Transverse colon (tissue), 4 donors: Measurements from ENCODE around the gene HNF1A. TPM values are rescaled to one million over a fixed set of nuclear protein-coding genes. Genes with fewer than 3 reads are reported as not detected.

Source experiments
- DNase-seq: peaks from one replicate; pipeline ENCODE4 v3.0.0-alpha.2; 2019
- H3K27ac ChIP-seq, 4 donors: fragments of 200-600 bp; sonication (generic); 2 replicates each; pipeline ENCODE4 v1.5.1; 2016 to 2018; ENCODE audit warnings: inconsistent platforms in 4 of 4
- H3K27me3 ChIP-seq: fragments of 200-600 bp; sonication (generic); 2 replicates; pipeline ENCODE4 v1.5.1; 2017; ENCODE audit warnings: inconsistent platforms
- H3K36me3 ChIP-seq, 4 donors: fragments of 200-600 bp; sonication (generic); 2 replicates each; pipeline ENCODE4 v1.5.1; 2017 to 2019; ENCODE audit warnings: inconsistent platforms in 4 of 4
- H3K4me1 ChIP-seq, 4 donors: fragments of 200-600 bp; sonication (generic); 2 replicates each; pipeline ENCODE4 v1.5.1; 2017 to 2020; ENCODE audit warnings: inconsistent platforms in 4 of 4
- H3K4me3 ChIP-seq, 4 donors: fragments of 200-600 bp; sonication (generic); 1 replicate in 1 of 4; 2 replicates in 3 of 4; pipeline versions ENCODE4 v1.5.1 to v1.6.1; 2017 to 2019; ENCODE audit warnings: inconsistent platforms in 4 of 4
- H3K9me3 ChIP-seq, 2 donors: fragments of 200-600 bp; sonication (generic); 2 replicates each; pipeline ENCODE4 v1.5.1; 2017 to 2019; ENCODE audit warnings: inconsistent platforms in 2 of 2
- CTCF ChIP-seq, 5 experiments: fragments of 200-600 bp in 3 of 5; fragments of 450-650 bp in 2 of 5; sonication (generic) in 3 of 5; IDR thresholded peaks; 1 replicate in 2 of 5; 2 replicates in 3 of 5; pipeline ENCODE4 v1.5.1; 2016 to 2017; ENCODE audit warnings: antibody characterized with exemption in 5 of 5, inconsistent platforms in 3 of 5, mild to moderate bottlenecking in 2 of 5, moderate library complexity in 1 of 5
- EP300 ChIP-seq: sonication (generic); formaldehyde crosslinking; IDR thresholded peaks from one replicate; pipeline ENCODE4 v1.6.1; 2017; ENCODE audit warnings: antibody characterized with exemption, low read depth
- POLR2A ChIP-seq: fragments of 450-650 bp; IDR thresholded peaks from one replicate; pipeline ENCODE4 v1.6.1; 2016; ENCODE audit warnings: antibody characterized with exemption, mild to moderate bottlenecking, moderate library complexity
- POLR2AphosphoS5 ChIP-seq, 3 donors: sonication (generic); formaldehyde crosslinking; IDR thresholded peaks; one replicate each; pipeline ENCODE4 v1.6.1; 2016; ENCODE audit warnings: antibody characterized with exemption in 3 of 3
- WGBS, 2 donors: methylation state at CpG; one replicate each; pipeline ENCODE4 v1.1.5; 2018; ENCODE audit warnings: low coverage in 1 of 2; 5-methylcytosine and 5-hydroxymethylcytosine counted together
- in situ Hi-C, 4 donors: fragments of 200-750 bp; cut with MboI; loops; one replicate each; pipeline versions ENCODE4 v1.15.0 to v1.15.1; 2017; ENCODE audit warnings: low sequenced_read_pairs in 3 of 4, low pct_ligation_motif_present in 1 of 4, low pct_unique_long_range_greater_than_20kb in 1 of 4
- intact Hi-C: fragments of 100-400 bp; cut with DNase I; formaldehyde crosslinking; loops from one replicate; pipeline ENCODE4 v1.15.1; 2023; ENCODE audit warnings: low total_unique reads
- total RNA-seq, 4 donors: library from RNA; depleted of rRNA; stranded (reverse); fragments of >200 nt; gene quantifications; one replicate each; pipeline ENCODE4 v1.1.0, GENCODE V29; 2016

Gene HNF1A
- total RNA-seq, 4 donors from 2014 or later = 16.5 to 71.4 (median 23.6) TPM

DNA sequence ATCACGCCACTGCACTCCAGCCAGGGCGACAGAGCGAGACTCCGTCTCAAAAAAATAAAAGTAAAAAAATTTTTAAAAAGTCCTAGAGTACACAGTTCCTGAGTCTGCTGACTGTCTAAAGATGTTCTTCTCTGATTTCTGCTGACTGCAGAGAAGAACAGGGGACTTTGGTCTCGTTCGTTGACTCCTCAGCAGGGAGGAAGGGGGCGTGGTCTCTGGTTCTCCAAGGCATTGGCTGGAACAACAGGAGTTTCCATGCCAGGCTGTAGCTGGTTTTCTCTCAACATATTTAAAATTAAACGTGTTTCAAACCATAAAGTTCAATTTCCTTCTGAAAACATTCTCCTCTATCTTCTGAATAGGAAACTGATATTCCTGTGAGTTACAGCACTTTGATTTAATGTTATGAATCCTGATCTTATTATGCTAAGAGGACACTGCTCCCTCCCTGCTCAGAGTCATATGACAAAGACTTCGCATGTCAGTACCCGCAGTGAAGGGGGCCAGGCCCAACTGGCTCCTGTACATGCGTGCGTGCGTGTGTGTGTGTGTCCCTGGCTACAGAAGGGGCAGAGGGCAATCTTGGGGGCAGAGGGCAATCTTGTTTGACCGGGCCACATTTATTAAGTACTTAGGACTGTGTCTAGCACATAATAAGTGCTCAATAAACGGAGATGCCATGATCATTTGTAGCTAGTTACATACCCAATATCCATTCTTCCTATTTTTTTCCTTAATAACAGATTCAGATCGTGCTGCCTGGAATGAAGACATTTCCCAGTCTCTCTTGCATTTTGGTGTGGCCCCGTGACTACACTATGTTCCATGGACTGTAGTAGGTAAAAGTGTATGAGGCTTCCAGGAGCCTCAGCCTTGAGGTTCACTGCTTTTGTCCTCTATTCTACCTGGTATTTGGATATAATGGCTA, 16.5 kb upstream of the HNF1A start:
- DNase-seq = peak; percentile 92
- Histone ChIP-seq H3K4me3 (no peak overlapping the region), H3K4me1 (peaks cover 6 to 55% (median 33%) of the 10 kb centered on the region in 4 donors), H3K27ac (peak overlapping the region; percentile 83 to 89 (median 84)), H3K36me3 (no peaks in the 10 kb centered on the region), H3K27me3 (no peaks in the 10 kb centered on the region), H3K9me3 (no peaks in the 10 kb centered on the region)
- TF ChIP-seq POLR2AphosphoS5 (IDR thresholded peaks at IDR 0.05) (peak in 2 of 3 donors; percentile 6 to 56), POLR2A (no peak)
- in situ Hi-C loops (loop anchor here in 3 of 4 donors (25.0 kb wide), 1 partner anchor 325 kb away; the partner anchor contains the start of gene CABP1 (in 3 of the 3)), intact Hi-C loops (no loop called here)
- WGBS, 2 donors = 37 to 61% methylated on average over 11 to 17 of the region's 17 CpGs

GRCh38 chr12:120962532-120963020, 15.8 kb upstream of the HNF1A start:
- no peak for DNase-seq
- TF ChIP-seq EP300 = no peak
- TF ChIP-seq POLR2AphosphoS5 (IDR thresholded peaks at IDR 0.05) = peak in 1 of 3 donors; percentile 6
- TF ChIP-seq CTCF (IDR thresholded peaks at IDR 0.05) = no peak
- no peak for TF ChIP-seq POLR2A
- peaks cover 6 to 50% (median 28%) of the 10 kb centered on the region in 4 donors for H3K4me1 ChIP-seq
- H3K36me3 ChIP-seq = no peaks in the 10 kb centered on the region
- H3K27ac ChIP-seq = peak overlapping the region; percentile 83 to 89 (median 84)
- no peaks in the 10 kb centered on the region for H3K9me3 ChIP-seq
- in situ Hi-C loops = loop anchor here in 3 of 4 donors (25.0 kb wide), 1 partner anchor 325 kb away; the partner anchor contains the start of gene CABP1 (in 3 of the 3)
- WGBS, 2 donors = 31 to 49% methylated on average over 2 of the region's 2 CpGs
- intact Hi-C loops = no loop called here
- no peaks in the 10 kb centered on the region for H3K27me3 ChIP-seq
- H3K4me3 ChIP-seq = no peak overlapping the region

GRCh38 chr12:120964298-120964697, 14.0 kb upstream of the HNF1A start:
- no peak for DNase-seq
- no peaks in the 10 kb centered on the region for H3K9me3 ChIP-seq
- no peak overlapping the region for H3K27ac ChIP-seq
- peaks cover 0 to 5% (median 0%) of the 10 kb centered on the region in 4 donors for H3K36me3 ChIP-seq
- no peak overlapping the region for H3K4me3 ChIP-seq
- peaks cover 2 to 32% (median 18%) of the 10 kb centered on the region in 4 donors for H3K4me1 ChIP-seq
- no peaks in the 10 kb centered on the region for H3K27me3 ChIP-seq
- intact Hi-C loops = no loop called here
- WGBS, 2 donors = 86% methylated on average over 8 of the region's 8 CpGs; no CpG with 5 or more reads in 1 of the 2 donors
- no peak for TF ChIP-seq POLR2AphosphoS5 (IDR thresholded peaks at IDR 0.05)
- no peak for TF ChIP-seq EP300
- no peak for TF ChIP-seq POLR2A
- TF ChIP-seq CTCF (IDR thresholded peaks at IDR 0.05) = no peak
- in situ Hi-C loops = loop anchor here in 3 of 4 donors (25.0 kb wide), 1 partner anchor 327 kb away; the partner anchor contains the start of gene CABP1 (in 3 of the 3)

- Histone ChIP-seq H3K4me1 (peaks cover 0 to 27% (median 14%) of the 10 kb centered on the region in 4 donors), H3K27ac (peak overlapping the region; percentile 22 to 48 (median 31)), H3K36me3 (peaks cover 0 to 5% (median 1%) of the 10 kb centered on the region in 4 donors), H3K9me3 (no peaks in the 10 kb centered on the region), H3K4me3 (no peak overlapping the region), H3K27me3 (no peaks in the 10 kb centered on the region)
- intact Hi-C loops (no loop called here), in situ Hi-C loops (loop anchor here in 3 of 4 donors (25.0 kb wide), 1 partner anchor 328 kb away; the partner anchor contains the start of gene CABP1 (in 3 of the 3))
- TF ChIP-seq POLR2AphosphoS5 (IDR thresholded peaks at IDR 0.05) (peak in 1 of 3 donors; percentile 12), POLR2A (peak; percentile 19), CTCF (IDR thresholded peaks at IDR 0.05) (no peak)
- no peak for DNase-seq
- 56% methylated on average over 13 of the region's 13 CpGs; no CpG with 5 or more reads in 1 of the 2 donors for WGBS, 2 donors
These were observed 12.7 kb upstream of the HNF1A start for GRCh38 chr12:120965534-120966091.
